ENCODE measurements around the gene BRSK1. TPM values are rescaled to one million over a fixed set of nuclear protein-coding genes. Genes with fewer than 3 reads are reported as not detected.

BRSK1 gene
- polyA plus RNA-seq, 4 donors, result 14.4 to 21.4 (median 15.9) TPM

GRCh38 chr19:55252760-55253663, 30.8 kb upstream of the BRSK1 start:
- DNase-seq (ENCODE audit: low read depth in 4 of 4, low spot score in 2 of 4), result no peak

- DNase-seq (ENCODE audit: low read depth in 4 of 4, low spot score in 2 of 4), result no peak
These were observed 29.8 kb upstream of the BRSK1 start for GRCh38 chr19:55253842-55254624.

GRCh38 chr19:55254625-55254977, 29.2 kb upstream of the BRSK1 start:
- DNase-seq (ENCODE audit: low read depth in 4 of 4, low spot score in 2 of 4), result no peak

- DNase-seq (ENCODE audit: low read depth in 4 of 4, low spot score in 2 of 4), result no peak
These were observed 28.0 kb upstream of the BRSK1 start for GRCh38 chr19:55255618-55256423.

GRCh38 chr19:55256562-55257460, 27.0 kb upstream of the BRSK1 start:
- no peak for DNase-seq (ENCODE audit: low read depth in 4 of 4, low spot score in 2 of 4)

- no peak for DNase-seq (ENCODE audit: low read depth in 4 of 4, low spot score in 2 of 4)
These were observed 26.1 kb upstream of the BRSK1 start for GRCh38 chr19:55257461-55258420.

GRCh38 chr19:55258476-55258827, 25.3 kb upstream of the BRSK1 start:
- no peak for DNase-seq (ENCODE audit: low read depth in 4 of 4, low spot score in 2 of 4)

GRCh38 chr19:55258828-55259539, 24.8 kb upstream of the BRSK1 start, which contains the start of gene PPP6R1:
PPP6R1 (minus strand) TSS chr19:55259017; CDS start chr19:55247103, 11,914 bp downstream.
- DNase-seq (ENCODE audit: low read depth in 4 of 4, low spot score in 2 of 4), result peak; percentile 99 to 100 (median 99)

- no peak for DNase-seq (ENCODE audit: low read depth in 4 of 4, low spot score in 2 of 4)
These were observed 24.1 kb upstream of the BRSK1 start for GRCh38 chr19:55259540-55260210.

- DNase-seq (ENCODE audit: low read depth in 4 of 4, low spot score in 2 of 4), result no peak
These were observed 22.1 kb upstream of the BRSK1 start for GRCh38 chr19:55261671-55262126.

GRCh38 chr19:55262359-55262758, 21.4 kb upstream of the BRSK1 start:
- no peak for DNase-seq (ENCODE audit: low read depth in 4 of 4, low spot score in 2 of 4)

GRCh38 chr19:55264531-55264930, 19.3 kb upstream of the BRSK1 start:
- no peak for DNase-seq (ENCODE audit: low read depth in 4 of 4, low spot score in 2 of 4)

- no peak for DNase-seq (ENCODE audit: low read depth in 4 of 4, low spot score in 2 of 4)
These were observed 18.6 kb upstream of the BRSK1 start for GRCh38 chr19:55265173-55265572.

- no peak for DNase-seq (ENCODE audit: low read depth in 4 of 4, low spot score in 2 of 4)
These were observed 17.9 kb upstream of the BRSK1 start for GRCh38 chr19:55265723-55266386.

GRCh38 chr19:55266404-55266803, 17.4 kb upstream of the BRSK1 start:
- DNase-seq (ENCODE audit: low read depth in 4 of 4, low spot score in 2 of 4), result no peak

GRCh38 chr19:55266840-55267239, 17.0 kb upstream of the BRSK1 start:
- no peak for DNase-seq (ENCODE audit: low read depth in 4 of 4, low spot score in 2 of 4)

- no peak for DNase-seq (ENCODE audit: low read depth in 4 of 4, low spot score in 2 of 4)
These were observed 14.5 kb upstream of the BRSK1 start for GRCh38 chr19:55269299-55269698.
